GM10248 (cell line): ENCODE results near the gene KPTN.

Experiments used
- CTCF ChIA-PET: fragments of 300-600 bp; sonication (Branson Sonifier 250); formaldehyde crosslinking; extraction: SDS; loops from one replicate; lab custom pipeline; 2021; ENCODE audit warnings: antibody characterized with exemption; lab: Yijun Ruan, JAX
- POLR2A ChIA-PET: fragments of 350-650 bp; sonication (Branson Sonifier 250); formaldehyde crosslinking; extraction: SDS; loops from one replicate; lab custom pipeline; 2020; ENCODE audit warnings: antibody characterized with exemption; lab: Yijun Ruan, JAX
- DNase-seq: peaks from one replicate; pipeline ENCODE4 v3.0.0; 2012; ENCODE audit errors: extremely low spot score
- TF ChIP-seq, protein P1 (sequence below): IDR thresholded peaks from 2 replicates; pipeline ENCODE4 v1.5.1; 2012; ENCODE audit warnings: mild to moderate bottlenecking, low read depth; ENCODE audit errors: extremely low read depth, missing control alignments, control extremely low read depth

The KPTN gene

DNA sequence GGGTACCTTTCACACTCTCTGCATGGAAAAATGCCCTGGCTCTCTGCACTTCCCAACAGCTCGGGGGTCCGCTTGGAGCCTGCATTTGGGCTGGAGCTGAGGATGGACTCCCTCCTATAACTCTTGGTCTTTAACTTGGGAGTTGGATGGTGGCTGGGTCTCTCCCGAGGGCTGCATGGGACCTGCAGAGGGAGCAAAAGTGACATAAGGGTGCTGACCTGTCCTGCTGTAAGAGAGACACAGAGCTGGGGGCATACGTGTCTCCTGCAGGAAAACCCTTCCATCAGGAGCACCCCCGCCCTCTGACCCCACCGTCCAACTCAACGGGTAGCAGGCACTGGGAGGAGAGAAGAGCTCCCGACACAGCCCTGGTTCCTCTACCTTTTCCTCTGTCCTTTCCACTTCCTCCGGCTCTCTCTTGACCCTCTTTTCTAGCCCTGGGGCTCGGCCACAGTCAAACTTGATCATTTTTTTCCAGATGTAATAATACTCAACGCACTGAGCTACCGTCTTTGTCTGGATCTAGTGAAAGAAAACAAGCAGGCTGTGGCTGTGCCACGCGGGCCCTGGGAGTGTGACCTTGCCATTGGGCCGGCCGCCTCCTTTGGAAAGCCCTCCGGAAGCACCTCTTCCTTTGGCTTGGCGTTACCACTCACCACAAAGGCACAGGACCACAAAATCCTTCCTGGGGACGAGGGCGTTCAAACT, 37.6 kb upstream of the KPTN start:
- TF ChIP-seq, protein P1, sequence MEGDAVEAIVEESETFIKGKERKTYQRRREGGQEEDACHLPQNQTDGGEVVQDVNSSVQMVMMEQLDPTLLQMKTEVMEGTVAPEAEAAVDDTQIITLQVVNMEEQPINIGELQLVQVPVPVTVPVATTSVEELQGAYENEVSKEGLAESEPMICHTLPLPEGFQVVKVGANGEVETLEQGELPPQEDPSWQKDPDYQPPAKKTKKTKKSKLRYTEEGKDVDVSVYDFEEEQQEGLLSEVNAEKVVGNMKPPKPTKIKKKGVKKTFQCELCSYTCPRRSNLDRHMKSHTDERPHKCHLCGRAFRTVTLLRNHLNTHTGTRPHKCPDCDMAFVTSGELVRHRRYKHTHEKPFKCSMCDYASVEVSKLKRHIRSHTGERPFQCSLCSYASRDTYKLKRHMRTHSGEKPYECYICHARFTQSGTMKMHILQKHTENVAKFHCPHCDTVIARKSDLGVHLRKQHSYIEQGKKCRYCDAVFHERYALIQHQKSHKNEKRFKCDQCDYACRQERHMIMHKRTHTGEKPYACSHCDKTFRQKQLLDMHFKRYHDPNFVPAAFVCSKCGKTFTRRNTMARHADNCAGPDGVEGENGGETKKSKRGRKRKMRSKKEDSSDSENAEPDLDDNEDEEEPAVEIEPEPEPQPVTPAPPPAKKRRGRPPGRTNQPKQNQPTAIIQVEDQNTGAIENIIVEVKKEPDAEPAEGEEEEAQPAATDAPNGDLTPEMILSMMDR: peak; percentile 10
- DNase-seq: no peak
- ChIA-PET CTCF (interaction anchor here (1.1 to 3.3 kb wide), 11 partner anchors 10 to 178 kb away, joined by 3 to 13 read pairs (median 4); partner anchors contain the start of genes DHX34 and KPTN), POLR2A (interaction anchor here (1.3 kb wide), 1 partner anchor 11 kb away, joined by 5 read pairs; no protein-coding TSS in a partner anchor)

DNA sequence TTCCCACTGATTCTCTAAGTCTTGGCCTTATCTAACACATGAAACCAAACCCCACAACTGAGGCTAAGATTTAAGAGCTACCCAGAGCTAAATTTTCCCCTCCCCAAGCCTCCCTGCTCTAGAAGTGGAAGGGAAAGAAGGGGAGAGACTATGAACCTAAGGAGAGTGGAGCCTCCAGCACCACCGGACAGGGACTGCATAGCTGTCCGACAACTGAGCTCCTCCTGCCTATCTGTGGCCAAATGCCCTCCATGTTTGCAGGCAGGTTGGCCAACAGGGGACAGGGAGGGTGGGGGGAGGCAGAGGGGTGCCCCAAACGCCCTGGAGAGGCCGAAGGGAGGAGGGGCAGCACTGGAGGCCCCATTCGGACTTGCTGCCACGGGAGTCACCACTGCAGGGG, 36.8 kb upstream of the KPTN start:
- POLR2A ChIA-PET: interaction anchor here (0.9 kb wide), 1 partner anchor 9 kb away, joined by 7 read pairs; no protein-coding TSS in a partner anchor

DNA sequence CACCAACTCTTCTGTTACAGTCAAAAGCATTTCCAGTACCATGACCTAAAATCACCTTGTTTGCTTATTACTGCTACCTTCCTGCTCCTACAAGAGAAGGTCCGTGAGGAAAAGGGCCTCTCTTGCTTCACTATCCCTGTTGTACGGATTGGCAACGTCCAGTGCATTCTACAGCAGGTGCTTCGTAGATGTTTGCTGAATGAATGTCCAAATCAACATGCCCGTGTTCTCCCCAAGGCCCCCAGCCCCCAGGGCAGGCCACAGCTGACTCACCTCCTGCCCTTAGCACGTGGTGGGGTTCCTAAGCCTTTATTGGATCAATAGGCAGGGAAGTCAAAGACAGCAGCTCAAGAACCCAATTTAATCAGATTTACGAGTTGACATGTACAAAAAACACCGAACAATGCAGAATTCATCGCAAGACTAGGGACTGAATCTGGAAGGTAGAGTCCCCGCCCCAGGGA, 36.4 kb upstream of the KPTN start:
- TF ChIP-seq, protein P1: no peak
- POLR2A ChIA-PET: interaction anchor here (0.9 kb wide), 1 partner anchor 8 kb away, joined by 7 read pairs; no protein-coding TSS in a partner anchor
- no peak for DNase-seq
- CTCF ChIA-PET: interaction anchor here (0.8 to 3.3 kb wide), 3 partner anchors 12 to 179 kb away, joined by 3 to 13 read pairs (median 4); no protein-coding TSS in a partner anchor

More for the DNA sequence above, 36.8 kb upstream of the KPTN start:
- DNase-seq: no peak
- CTCF ChIA-PET: interaction anchor here (0.8 to 3.3 kb wide), 7 partner anchors 10 to 179 kb away, joined by 3 to 13 read pairs (median 4); partner anchors contain the start of gene KPTN
- TF ChIP-seq, protein P1: no peak

DNA sequence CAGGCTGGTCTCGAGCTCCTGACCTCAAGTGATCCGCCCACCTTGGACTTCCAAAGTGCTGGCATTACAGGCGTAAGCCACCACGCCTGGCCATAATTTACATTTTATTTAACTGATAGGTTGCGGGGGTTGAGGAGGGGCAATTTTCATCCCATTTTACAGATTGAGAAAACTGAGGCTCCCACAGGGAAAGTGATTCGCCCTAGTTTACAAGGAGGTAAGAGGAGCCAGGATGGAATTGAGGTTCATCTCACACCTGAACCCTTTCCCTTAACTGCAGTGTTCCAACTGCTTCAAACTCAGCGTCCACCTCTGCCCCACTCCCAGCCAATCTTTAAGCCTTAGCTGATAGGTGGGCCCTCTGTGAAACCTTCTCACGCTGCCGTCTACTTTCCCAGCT, 34.8 kb upstream of the KPTN start:
- ChIA-PET CTCF (interaction anchor here (0.7 to 2.4 kb wide), 7 partner anchors 10 to 170 kb away, joined by 3 to 10 read pairs (median 4); partner anchors contain the start of genes DHX34 and KPTN), POLR2A (interaction anchor here (0.8 to 1.3 kb wide), 2 partner anchors 8 to 42 kb away, joined by 3 read pairs; no protein-coding TSS in a partner anchor)
- no peak for DNase-seq
- TF ChIP-seq, protein P1: no peak

DNA sequence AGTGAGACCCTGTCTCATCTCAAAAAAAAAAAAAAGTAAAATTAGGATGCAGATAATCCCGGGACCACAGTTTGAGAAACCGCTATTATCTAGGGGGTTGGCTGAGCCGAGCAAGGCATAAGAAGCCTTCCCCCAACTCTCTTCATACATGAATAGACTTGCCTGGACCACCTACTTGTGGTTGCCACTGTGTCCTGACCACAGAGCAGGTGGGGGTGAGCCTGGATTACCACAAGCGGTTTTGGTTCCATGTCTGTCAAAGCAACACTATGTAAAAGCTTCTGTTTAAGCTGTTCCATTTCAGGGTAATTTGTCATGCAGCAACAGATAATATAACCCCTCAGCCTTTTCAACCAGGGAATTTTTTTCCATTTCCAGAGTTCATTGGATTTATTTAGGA, 34.1 kb upstream of the KPTN start:
- TF ChIP-seq, protein P1: no peak
- CTCF ChIA-PET: interaction anchor here (0.7 to 2.4 kb wide), 6 partner anchors 11 to 169 kb away, joined by 3 to 10 read pairs (median 4); partner anchors contain the start of genes DHX34 and KPTN
- POLR2A ChIA-PET: no interaction called here
- peak; percentile 75 for DNase-seq
